Measurements from ENCODE around the gene CDKL4.
A peak's percentile ranks its signal among the peaks of the same experiment; 100 is the strongest.
"Not testable (repeated sequence)": the region's sequence is repeated elsewhere in the genome, so short reads cannot be mapped to it uniquely, and the experiment has no call there.

Gene CDKL4

DNA sequence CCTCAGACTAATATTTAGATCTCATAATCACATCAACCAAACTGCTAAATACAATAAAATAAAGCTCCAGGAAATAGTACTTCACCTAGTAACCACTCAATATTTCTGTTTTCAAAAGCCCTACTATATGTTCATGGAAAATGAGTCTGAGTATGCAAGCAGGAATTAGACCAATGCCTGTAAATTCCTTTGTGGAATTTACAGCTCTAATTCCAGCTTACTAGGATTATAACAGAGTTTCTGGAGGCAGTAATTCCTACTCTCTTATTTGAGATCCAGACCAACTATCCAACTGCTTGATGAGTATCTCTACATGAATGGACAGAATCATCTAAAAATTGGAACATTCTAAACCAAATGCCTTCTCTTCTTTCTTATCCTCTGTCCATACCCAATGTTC, 11.6 kb downstream of the CDKL4 start:
- no peak for DNase-seq (ENCODE audit: low spot score)

DNA sequence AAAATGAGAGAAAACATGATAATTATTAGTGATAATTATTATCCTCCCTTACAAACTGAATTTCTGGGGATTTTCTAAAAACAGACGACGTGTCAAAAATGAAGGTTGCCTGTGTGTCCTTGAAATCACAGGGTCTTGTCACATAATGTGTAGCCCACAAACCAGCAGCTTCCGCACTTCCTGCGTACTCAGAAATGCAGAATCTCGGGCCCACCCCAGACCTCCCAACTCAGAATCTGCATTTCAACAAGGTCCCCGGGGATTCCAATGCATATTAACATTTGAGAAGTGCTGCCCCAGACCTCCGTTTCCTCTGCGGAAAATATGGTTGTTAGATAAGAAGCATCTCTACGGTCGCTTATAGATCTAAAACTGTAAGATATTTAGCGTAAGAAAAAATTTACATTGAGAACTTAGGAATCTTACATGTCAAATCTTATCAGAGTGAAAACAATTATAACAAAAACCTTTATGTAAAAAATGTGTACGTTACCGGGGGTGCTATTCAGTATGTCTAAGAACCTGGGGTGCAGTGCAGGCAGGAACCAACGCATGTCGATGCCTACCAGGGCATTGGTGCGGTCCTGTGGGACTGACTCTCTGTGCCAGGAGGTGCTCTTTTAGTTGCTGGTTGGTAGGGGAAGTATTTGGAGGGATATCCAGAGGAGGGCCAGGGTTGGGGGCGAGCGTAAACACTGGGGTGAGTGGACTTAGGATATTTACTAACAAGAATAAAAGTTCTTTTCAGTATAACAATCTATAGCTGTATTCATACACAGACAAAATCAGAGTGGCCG, 15.2 kb downstream of the CDKL4 start:
- DNase-seq (ENCODE audit: low spot score) = peak; percentile 25

DNA sequence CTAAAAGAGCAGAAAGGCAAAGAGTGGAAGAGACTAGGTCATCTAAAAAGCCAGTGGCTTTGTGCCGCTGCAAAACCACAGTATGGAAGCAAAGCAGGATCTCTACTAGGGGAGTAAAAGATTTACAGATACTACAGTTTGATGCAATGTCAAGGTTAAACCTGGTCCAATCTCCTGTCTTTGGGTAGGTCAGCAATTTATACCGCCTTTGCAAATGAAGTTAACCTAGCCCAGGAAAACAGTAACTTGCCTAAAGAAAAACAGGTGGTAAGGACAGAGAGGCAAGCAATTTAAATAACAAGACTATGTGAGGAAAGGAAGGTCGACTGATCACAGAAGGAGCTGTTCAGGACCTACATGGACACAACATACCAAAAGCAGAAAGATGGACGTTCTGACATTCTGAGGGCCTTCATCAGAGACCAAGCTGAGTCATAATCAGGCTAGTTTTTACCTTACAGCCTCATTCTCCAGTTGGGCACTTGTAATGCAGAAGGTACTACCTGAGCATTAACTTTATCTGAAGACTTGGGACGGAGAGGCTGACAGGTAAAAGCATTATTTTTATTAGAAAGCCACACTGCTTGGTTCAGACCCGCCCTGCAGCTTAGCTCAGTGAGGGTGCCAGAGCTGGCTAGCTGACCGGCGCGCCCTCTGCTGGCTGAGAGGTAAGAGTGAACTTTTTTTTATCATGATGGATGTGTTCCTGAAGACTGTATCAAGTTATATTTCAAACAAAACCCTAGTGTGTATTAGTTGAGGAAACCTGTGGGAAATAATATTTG, 15.9 kb downstream of the CDKL4 start:
- peak; percentile 74 for DNase-seq (ENCODE audit: low spot score)

DNA sequence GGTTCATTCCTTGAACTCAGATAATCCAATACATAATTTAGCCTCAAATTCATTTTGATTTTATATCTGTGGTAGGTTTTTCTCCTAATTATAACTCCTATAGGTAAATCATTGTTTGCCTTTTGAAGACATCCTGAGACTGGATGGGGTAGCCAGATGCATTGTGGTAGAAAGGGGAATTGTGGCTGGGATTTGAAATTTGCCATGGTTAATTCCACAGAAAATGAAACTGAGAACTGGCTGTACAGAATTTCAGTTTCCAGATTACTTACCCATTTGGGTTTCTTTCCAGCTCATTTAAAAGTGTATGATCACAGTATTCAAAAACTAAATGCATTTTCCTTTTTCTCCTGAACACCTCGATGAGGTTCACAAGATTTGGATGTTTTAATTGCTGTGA, 18.2 kb downstream of the CDKL4 start:
- no peak for DNase-seq (ENCODE audit: low spot score)

DNA sequence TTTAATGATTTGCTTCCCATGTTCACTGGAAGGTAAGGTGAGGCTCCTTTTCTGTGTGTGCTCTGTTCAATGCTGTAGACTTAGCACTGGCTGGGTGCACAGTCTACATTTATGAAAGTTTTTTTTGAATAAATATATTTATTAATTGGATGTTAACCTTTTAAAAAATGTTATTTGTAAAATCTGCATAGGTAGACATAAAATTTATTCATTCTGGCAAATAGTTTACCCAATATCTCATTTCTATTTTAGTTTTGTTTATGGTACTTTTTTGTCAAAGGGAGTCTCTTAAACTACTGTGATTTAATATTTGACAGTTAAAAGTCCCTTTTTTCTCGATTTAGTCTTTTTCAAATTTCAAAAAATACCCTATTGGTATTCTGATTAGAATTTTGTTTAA, 19.9 kb downstream of the CDKL4 start:
- no peak for DNase-seq (ENCODE audit: low spot score)

DNA sequence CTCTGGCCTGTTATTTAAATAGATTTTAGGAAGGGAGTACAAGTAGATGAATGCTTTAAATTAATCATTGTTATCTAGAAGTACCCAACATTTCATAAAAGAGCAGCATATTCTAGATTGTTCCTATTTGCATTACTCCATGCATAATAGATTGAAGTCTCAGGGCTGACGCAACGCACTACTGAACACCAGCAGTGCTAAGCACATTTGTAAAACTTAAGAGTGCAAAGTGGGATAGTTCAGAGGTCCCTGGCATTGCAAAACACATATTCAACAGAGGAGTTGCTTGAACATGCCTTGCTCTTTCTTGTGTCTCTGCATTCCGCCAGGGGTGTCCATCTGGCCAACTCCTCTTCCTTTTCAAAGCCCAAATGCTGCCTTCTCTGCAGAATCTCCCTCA, 22.3 kb downstream of the CDKL4 start:
- DNase-seq (ENCODE audit: low spot score) = no peak

DNA sequence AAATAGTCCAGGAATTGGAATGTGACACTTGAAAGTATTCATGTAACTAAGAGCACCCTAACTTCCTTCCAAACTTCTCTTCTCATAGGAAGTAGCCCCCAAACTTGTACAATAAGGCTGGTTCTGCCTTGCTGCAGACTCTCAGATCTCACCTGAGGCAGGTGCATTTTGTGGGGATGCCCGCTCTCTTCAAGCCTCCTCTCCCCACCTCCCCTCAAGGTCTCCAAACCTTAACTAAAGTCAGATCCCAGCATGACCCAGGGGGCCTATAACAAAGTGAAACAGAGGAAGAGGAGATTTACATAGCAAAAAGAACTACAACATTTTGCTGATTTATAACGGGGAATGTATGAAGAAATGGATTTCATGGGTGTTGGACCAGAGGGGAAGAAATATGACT, 23.6 kb downstream of the CDKL4 start:
- no peak for DNase-seq (ENCODE audit: low spot score)

DNA sequence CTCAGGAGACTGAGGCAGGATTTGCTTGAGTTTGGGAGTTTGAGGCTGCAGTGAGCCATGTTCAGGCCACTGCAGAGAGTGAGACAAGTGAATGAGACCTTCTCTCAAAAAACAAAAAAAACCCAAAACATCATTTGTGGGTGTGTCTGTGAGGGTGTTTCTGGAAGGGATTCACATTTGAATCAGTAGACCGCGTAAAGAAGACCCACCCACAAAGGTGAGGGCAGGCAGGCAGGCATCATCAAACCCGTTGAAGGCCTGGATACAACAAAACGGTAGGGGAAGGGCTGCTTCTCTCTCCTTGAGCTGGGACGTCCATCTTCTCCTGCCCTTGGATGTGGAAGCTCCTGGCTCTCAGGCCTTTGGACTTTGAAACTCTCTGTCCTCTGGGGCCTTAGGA, 25.4 kb downstream of the CDKL4 start:
- DNase-seq (ENCODE audit: low spot score) = no peak

DNA sequence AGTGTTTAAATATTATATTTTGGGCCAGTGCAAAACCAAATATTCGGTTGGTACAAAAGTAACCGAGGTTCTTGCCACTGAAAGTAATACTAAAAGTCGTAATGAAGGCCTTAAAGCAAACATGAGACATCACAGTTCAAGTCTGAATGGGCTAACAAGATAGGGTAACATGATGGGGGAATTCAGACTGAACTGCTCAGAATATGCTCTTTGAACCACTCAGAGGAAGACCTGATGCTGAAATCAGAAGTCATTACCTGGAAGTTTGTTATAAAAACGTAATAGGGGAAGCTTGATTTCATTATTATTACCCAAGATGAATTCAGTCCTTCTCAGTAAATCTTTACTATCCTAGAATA, 26.6 kb downstream of the CDKL4 start:
- DNase-seq (ENCODE audit: low spot score) = no peak

DNA sequence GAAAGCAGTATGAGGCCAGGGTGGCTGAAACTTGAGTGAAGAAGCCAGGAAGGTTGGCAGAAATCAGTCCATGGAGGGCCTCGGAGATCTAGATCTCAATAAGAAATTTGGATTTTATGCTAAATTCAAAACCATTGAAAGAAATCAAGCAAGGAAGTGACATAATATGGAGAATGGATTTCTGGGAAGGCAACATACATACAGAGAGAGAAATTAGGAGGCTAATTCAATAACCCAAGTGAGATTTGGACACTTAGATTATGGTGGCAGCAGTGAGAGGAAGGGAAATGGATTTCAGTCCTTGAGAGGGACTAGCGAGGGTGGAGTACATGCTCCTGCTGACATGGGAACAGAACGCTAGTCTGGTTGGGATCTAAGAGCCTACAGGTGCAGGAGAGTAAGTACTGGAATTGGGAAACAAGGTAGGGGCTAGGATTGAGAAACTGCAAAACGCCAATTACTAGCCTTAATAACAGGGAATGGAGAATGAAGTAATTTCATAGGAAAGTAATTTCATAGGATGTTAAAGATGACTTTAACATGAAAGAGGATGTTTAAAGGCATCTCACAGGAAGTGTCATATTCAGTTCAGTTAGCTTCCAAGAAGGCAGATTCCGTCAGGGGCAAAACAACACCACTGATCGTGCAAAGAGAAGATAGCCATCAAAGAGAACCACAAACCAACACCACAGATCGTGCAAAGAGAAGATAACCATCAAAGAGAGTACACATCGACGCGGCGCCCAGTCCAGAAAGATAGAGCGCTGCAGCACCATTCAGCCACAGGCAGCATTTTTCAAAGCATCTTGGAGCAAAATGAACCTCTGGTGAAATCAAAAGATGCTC, 27.2 kb downstream of the CDKL4 start:
- no peak for DNase-seq (ENCODE audit: low spot score)

DNA sequence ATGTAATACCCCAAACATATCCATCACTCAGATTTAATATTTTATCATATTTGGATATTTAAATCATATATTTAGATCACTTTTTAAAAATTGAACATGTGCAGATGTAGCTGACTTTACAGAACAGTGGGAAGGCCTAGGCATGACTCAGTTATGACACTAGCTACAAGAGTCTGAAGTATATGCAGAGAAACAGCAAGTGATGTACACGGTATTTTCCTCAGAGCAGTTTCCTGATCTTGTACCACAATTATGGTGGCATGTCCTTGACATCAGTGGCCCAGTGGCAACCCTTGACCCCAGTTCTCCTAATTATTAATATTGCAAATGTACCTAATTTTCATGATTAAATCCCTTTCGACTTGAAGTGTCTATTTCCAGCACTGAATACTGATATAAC, 28.2 kb downstream of the CDKL4 start:
- no peak for DNase-seq (ENCODE audit: low spot score)

DNA sequence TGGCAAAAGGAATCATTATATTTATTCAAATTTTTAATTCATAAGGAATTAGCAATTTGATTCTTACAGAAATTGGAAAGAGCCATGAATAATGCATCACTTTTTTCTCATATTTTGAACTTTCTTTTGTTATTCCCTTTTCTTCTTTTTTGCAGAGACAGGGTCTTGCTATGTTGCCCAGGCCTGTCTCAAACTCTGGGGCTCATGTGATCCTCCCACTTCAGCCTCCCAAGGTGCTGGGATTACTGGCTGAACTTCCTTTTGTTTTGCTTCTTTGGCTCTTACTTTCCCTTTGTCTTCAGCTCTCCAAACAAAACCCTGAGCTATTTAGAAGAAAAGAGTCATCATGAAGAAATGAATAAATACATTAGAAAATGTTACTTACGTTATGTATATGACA, 30.8 kb downstream of the CDKL4 start:
- no peak for DNase-seq (ENCODE audit: low spot score)

DNA sequence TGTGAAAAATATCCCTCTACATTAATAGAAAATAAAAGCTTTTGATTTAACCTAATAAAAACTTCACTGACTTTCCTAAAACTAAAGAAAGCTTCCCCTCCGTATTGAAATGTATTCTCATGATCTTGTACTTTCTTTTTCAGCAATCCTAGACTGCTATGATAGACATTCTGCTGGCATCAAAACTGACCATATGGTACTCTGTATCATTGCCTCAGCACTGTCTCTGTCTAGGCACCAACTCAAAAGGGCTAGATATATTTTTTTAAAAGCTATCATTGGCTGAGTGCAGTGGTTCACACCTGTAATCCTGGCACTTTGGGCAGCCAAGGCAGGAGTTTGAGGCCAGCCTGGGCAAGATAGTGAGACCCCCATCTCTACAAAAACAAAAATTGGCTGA, 32.9 kb downstream of the CDKL4 start:
- DNase-seq (ENCODE audit: low spot score) = no peak

DNA sequence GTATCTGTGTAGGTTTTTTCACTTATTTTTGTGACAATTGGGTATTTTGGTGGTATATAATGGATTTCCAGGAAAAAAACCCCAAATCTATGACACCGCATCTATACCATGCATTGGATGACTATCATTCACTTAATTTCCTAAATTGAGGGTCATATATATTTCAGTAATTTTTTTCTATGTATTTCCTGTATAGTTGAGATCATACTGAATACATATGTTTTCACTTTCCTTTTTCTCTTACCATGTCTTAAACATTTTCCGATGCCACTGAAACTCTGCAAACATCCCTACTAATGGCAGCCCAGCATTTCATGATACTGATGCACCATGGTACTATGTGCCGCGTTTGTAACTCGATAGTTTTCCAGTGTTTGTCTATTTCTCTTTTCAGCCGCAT, 40.4 kb downstream of the CDKL4 start:
- DNase-seq (ENCODE audit: low spot score) = no peak

DNA sequence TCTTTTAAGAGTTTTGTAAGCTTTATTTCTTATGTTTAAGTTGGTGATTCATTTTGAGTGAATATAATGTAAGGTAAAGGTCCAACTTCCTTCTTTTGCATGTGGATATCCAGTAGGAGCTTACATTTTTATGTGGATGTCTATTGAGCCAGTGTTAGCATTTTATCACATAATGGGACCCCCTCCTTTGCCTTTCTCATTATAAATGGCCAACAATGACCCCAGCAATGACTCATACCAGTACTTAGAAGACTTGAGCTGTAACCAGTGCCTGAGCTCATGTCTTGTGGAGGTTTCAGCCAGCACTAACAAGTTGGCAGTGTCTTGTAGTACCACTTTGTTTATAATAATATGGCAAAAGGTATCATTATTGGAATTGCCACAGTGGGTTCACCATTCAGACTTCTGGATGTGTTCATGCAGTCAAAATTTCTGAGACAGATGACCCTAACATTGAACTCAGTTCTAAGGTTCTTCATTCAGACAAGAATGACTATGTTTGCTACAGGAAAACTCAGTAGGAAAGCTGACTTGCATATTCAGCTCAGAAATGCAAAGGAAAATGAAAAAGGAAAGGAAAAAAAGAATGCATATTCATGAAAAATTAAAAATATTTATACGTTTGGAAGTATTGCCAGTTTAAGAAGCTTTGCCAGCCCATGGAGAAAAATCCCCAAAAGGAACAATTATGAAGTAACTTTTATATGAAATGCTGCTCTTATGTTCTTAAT, 41.0 kb downstream of the CDKL4 start:
- DNase-seq (ENCODE audit: low spot score) = no peak

DNA sequence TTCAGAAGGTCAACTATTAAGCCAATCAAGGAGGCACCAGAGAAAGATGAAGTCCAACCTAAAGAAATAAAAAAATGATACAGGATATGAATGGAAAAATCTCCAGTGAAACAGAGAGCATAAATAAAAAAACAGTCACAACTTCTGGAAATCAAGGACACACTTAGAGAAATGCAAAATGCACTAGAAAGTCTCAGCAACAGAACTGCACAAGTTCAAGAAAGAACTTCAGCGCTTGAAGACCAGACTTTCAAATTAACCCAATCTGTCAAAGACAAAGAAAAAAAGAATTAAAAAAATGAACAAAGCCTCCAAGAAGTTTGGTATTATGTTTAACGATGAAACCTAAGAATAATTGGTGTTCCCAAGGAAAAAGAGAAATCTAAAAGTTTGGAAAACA, 46.8 kb downstream of the CDKL4 start:
- not testable (repeated sequence) for DNase-seq (ENCODE audit: low spot score)

DNA sequence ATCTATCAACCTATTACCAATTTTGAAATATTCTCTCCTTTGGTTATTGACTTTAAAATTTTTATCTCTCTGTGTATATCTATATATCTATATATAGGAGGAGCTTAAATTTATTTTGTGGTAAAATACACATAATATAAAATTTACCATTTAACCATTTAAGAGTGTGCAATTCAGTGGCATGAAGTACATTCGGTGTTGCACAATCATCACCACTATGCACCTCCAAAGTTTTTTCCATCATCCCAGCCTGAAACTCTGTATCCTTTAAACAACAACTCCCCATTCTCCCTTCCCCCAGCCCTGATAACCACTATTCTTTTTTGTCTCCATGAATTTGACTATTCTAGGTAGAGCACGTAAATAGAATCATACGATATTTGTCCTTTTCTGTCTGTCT, 49.1 kb downstream of the CDKL4 start:
- DNase-seq (ENCODE audit: low spot score) = no peak

DNA sequence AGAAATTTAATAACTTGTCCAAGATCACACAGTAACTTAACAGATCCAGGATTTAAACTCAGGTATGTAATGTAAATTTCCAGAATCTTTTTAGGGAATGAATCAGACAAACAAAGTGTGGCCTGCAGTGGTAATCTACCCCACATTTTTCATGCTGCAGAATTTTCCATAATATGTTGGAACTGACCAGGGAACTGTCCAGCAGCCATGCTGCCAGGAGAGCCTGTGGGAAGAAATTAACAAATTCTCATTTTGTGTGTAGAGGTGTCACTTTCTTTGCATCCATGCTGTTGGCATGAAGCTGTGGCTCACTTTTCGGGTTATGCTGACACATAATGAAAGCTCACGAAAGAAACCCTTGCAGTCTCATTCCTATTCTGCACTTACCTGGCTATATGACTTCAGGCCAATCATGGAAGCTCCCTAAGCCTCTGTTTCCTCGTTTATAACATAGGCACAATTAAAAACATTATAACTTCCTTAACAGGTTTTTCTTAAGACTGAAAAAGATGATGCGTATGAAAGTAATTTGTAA, 54.7 kb downstream of the CDKL4 start:
- DNase-seq (ENCODE audit: low spot score) = no peak

DNA sequence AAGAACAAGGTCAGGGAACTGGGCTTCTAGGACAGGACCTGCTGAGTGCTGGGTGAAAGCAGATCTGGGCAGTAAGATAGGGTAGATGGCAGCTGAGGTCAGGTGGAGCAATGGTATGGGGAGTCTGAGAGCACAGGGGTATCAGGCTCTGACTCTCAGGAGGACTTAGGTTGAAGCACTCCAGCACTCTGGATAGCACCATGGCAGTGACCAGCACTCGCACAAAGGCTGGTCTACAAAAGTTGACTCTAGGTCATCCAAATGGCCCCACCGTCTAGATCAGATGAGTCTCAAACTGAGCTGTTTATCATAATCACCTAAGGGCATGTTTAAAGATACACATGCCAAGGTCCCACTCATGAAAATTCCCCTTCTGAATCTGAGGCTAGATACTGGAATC, 60.1 kb downstream of the CDKL4 start:
- no peak for DNase-seq (ENCODE audit: low spot score)

DNA sequence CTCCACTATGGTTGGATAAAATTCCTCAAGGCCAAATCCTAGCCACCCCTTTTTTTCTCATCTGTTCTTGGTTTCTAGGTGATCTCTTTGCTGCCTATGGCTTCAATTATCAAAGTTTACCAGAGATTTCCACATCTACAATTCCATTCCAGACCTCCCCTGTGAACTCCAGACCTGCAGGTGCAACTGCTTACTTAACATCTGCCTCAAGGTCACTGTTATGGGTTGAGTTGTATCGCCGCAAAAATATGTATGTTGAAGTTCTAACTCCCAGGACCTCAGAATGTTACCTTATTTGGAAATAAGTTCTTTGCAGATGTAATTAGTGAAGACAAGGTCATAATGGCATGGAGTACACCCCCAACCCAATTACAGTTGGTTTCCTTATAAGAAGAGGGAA, 62.5 kb downstream of the CDKL4 start:
- no peak for DNase-seq (ENCODE audit: low spot score)

DNA sequence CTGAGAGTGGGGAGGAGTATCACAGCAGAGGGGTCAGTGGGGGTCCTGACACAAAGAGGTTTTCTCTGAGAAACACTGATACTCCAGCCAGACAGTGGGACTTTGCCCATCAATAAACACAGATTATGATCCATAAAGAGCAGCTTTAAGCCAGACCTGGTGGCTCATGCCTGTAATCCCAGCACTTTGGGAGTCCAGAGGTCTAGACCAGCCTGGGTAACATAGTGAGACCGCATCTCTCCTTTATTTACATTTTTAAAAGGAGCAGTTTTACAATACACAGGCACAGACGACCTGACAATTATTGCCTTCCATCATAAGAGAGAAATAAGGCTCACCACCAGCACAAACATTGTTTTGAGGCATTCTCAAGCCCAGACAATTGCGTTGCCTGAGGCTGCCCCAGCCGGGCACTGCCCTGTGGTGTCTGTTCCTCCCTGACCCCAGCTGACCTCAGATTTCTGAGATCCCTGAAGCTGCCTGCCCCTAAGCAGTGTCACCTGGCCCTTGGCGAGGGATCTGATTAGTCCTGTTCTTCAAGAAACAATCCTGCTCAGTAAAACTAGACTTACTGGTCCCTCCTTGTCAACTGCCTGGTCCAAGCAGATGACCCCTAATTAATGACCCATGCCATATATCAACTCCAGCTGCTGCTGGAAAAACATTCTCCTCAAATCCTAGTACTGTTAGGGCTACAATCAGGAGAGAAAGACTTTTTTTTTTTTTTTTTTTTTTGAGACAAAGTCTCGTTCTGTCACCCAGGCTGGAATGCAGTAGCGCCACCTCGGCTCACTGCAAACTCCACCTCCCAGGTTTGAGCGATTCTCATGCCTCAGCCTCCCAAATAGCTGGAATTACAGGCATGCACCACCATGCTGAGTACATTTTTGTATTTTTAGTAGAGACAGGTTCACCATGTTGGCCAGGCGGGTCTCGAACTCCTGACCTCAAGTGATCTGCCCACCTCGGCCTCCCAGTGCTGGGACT, 63.5 kb downstream of the CDKL4 start:
- DNase-seq (ENCODE audit: low spot score) = no peak
